Measurements from ENCODE around the gene BDKRB2.

DNA sequence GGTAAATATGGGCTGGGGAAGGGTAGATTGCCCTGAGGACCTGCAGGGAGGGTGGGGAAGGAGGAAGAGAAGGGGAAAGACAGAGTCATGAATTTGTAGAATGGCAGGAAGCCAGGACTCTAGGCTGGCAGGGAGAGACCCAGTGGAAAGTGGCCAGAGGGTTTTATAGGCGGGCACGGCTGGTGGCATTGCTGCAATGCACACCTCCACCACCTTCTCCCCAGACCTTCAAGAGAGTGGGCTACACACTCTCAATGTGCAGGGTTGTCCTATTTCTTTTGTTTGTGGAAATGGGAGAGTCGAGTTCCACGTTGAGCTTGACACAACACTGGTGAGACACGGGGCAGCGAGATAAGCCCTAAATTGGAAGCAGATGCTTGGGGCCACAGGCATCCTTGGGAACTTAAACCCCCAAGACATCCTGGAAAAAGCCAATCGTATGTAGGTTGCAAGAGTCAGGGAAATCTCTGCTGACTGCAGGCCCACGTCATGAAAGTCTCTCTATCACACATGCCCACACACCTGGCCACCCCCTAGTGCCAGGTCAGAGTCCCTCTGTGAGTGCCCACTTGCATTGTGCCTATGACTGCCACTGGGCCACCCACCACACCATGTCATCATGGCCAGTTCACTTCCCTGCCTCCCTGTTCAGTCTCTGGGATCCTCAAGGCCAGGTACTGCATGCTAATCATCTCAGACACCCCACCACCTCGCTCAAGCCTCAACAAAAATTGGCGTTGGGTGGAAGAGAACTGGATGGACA is 38.0 kb upstream of the BDKRB2 start:
- TF ChIP-seq TAF1 (IDR thresholded peaks at IDR 0.05; ENCODE audit: borderline replicate concordance, insufficient read depth, low read length): no peak
- TF ChIP-seq, protein P1, sequence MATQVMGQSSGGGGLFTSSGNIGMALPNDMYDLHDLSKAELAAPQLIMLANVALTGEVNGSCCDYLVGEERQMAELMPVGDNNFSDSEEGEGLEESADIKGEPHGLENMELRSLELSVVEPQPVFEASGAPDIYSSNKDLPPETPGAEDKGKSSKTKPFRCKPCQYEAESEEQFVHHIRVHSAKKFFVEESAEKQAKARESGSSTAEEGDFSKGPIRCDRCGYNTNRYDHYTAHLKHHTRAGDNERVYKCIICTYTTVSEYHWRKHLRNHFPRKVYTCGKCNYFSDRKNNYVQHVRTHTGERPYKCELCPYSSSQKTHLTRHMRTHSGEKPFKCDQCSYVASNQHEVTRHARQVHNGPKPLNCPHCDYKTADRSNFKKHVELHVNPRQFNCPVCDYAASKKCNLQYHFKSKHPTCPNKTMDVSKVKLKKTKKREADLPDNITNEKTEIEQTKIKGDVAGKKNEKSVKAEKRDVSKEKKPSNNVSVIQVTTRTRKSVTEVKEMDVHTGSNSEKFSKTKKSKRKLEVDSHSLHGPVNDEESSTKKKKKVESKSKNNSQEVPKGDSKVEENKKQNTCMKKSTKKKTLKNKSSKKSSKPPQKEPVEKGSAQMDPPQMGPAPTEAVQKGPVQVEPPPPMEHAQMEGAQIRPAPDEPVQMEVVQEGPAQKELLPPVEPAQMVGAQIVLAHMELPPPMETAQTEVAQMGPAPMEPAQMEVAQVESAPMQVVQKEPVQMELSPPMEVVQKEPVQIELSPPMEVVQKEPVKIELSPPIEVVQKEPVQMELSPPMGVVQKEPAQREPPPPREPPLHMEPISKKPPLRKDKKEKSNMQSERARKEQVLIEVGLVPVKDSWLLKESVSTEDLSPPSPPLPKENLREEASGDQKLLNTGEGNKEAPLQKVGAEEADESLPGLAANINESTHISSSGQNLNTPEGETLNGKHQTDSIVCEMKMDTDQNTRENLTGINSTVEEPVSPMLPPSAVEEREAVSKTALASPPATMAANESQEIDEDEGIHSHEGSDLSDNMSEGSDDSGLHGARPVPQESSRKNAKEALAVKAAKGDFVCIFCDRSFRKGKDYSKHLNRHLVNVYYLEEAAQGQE (IDR thresholded peaks at IDR 0.05; ENCODE audit: insufficient read depth in 1 of 2, low read depth in 2 of 2, low read length in 2 of 2): no peak
- no peak for TF ChIP-seq POLR2AphosphoS5 (IDR thresholded peaks at IDR 0.05; ENCODE audit: low read depth, low read length)

Measured in PFSK-1 (cell line).